H1 (cell line): ENCODE results near the gene BSND. TPM values are rescaled to one million over a fixed set of nuclear protein-coding genes. Genes with fewer than 3 reads are reported as not detected.

Experiments
- CTCF ChIA-PET: fragments of 300-600 bp; sonication (Branson Sonifier 250); formaldehyde crosslinking; loops from one replicate; lab custom pipeline; 2021; ENCODE audit not compliant: partially characterized antibody; lab: Charles Lee
- POLR2A ChIA-PET: fragments of 300-600 bp; sonication (Branson Sonifier 250); formaldehyde crosslinking; loops from one replicate; lab custom pipeline; 2021; ENCODE audit warnings: inconsistent platforms; ENCODE audit not compliant: partially characterized antibody; lab: Charles Lee
- DNase-seq, 2 experiments: peaks; one replicate each; pipeline versions ENCODE4 v3.0.0 to v3.0.0-alpha.2; 2010 to 2022; ENCODE audit warnings: low spot score in 2 of 2, low read depth in 1 of 2, mixed read lengths in 1 of 2
- FAIRE-seq: peaks from 2 replicates; lab custom pipeline; 2011; peaks lifted over from hg19 to GRCh38; lab: Jason Lieb, UNC
- H2AFZ ChIP-seq: 2 replicates; pipeline ENCODE4 v1.8.1; 2012; ENCODE audit warnings: low read length, inconsistent platforms
- H2AK5ac ChIP-seq: 2 replicates; pipeline ENCODE4 v1.6.1; 2013; ENCODE audit warnings: low read depth, low read length
- H2BK120ac ChIP-seq: replicated peaks from 2 replicates; pipeline ENCODE3; 2013; ENCODE audit warnings: low read depth, low read length, inconsistent platforms
- H2BK12ac ChIP-seq: 2 replicates; pipeline ENCODE4 v1.6.1; 2013; ENCODE audit warnings: low read depth, low read length
- H2BK15ac ChIP-seq: 2 replicates; pipeline ENCODE4 v1.6.1; 2013; ENCODE audit warnings: low read length
- H2BK20ac ChIP-seq: 2 replicates; pipeline ENCODE4 v1.6.1; 2013; ENCODE audit warnings: low read length
- H2BK5ac ChIP-seq: 2 replicates; pipeline ENCODE4 v1.6.1; 2013; ENCODE audit warnings: low read depth, low read length
- H3K14ac ChIP-seq: 2 replicates; pipeline ENCODE4 v1.6.1; 2013; ENCODE audit warnings: inconsistent platforms; ENCODE audit not compliant: insufficient read length
- H3K18ac ChIP-seq: 2 replicates; pipeline ENCODE4 v1.6.1; 2013; ENCODE audit warnings: low read length; ENCODE audit errors: extremely low read depth
- H3K23ac ChIP-seq: 2 replicates; pipeline ENCODE4 v1.6.1; 2013; ENCODE audit warnings: inconsistent platforms; ENCODE audit not compliant: insufficient read length
- H3K23me2 ChIP-seq: 2 replicates; pipeline ENCODE4 v1.6.1; 2013; ENCODE audit warnings: low read depth, low read length
- H3K27ac ChIP-seq: 2 replicates; pipeline ENCODE4 v1.6.1; 2011; ENCODE audit warnings: low read depth, low read length, inconsistent platforms
- H3K27me3 ChIP-seq, 4 experiments: replicated peaks in 1 of 4; 1 replicate in 1 of 4; 2 replicates in 3 of 4; pipeline versions ENCODE4 v1.6.1 to v1.8.1; 2011 to 2013; ENCODE audit warnings: low read length in 3 of 4, mild to moderate bottlenecking in 3 of 4, inconsistent platforms in 2 of 4, mixed read lengths in 2 of 4, moderate library complexity in 1 of 4; ENCODE audit not compliant: control insufficient read depth in 3 of 4, insufficient read depth in 3 of 4; ENCODE audit errors: extremely low read depth in 1 of 4
- H3K36me3 ChIP-seq, 4 experiments: 2 replicates each; pipeline versions ENCODE4 v1.6.1 to v1.8.1; 2011 to 2013; ENCODE audit warnings: mild to moderate bottlenecking in 4 of 4, low read length in 3 of 4, moderate library complexity in 2 of 4, control low read depth in 1 of 4, inconsistent platforms in 1 of 4; ENCODE audit not compliant: insufficient read depth in 4 of 4, control insufficient read depth in 2 of 4
- H3K4ac ChIP-seq: replicated peaks from 2 replicates; pipeline ENCODE3; 2013; ENCODE audit warnings: low read length, low read depth, mixed read lengths, inconsistent platforms; ENCODE audit not compliant: insufficient read length
- H3K4me1 ChIP-seq, 4 experiments: replicated peaks in 1 of 4; 1 replicate in 1 of 4; 2 replicates in 3 of 4; pipeline versions ENCODE4 v1.6.1 to v1.8.1; 2011 to 2013; ENCODE audit warnings: low read length in 3 of 4, inconsistent platforms in 2 of 4, mixed read lengths in 1 of 4; ENCODE audit not compliant: insufficient read depth in 4 of 4, control insufficient read depth in 3 of 4
- H3K4me2 ChIP-seq, 2 experiments: 2 replicates each; pipeline versions ENCODE4 v1.6.1 to v1.8.1; 2011 to 2013; ENCODE audit warnings: low read depth in 2 of 2, low read length in 2 of 2, control low read depth in 1 of 2, inconsistent platforms in 1 of 2, mild to moderate bottlenecking in 1 of 2; ENCODE audit not compliant: insufficient read depth in 1 of 2
- H3K4me3 ChIP-seq, 4 experiments: fragments of 200-600, 300-600 bp in 1 of 4; sonication (generic), shearing (Covaris generic), sonication (Bioruptor Twin) in 1 of 4; 2 replicates each; pipeline versions ENCODE4 v1.5.1 to v1.8.1; 2011 to 2016; ENCODE audit warnings: low read length in 4 of 4, low read depth in 3 of 4, control low read depth in 2 of 4, inconsistent platforms in 2 of 4, mild to moderate bottlenecking in 2 of 4, mixed read lengths in 1 of 4, moderate library complexity in 1 of 4; ENCODE audit not compliant: insufficient read depth in 2 of 4; ENCODE audit errors: extremely low read depth in 1 of 4
- H3K56ac ChIP-seq: replicated peaks from 2 replicates; pipeline ENCODE3; 2013; ENCODE audit warnings: low read depth, mild to moderate bottlenecking, mixed read lengths, low read length, inconsistent platforms; ENCODE audit not compliant: insufficient read length
- H3K79me1 ChIP-seq: 2 replicates; pipeline ENCODE4 v1.6.1; 2013; ENCODE audit warnings: low read depth, low read length, control low read depth
- H3K79me2 ChIP-seq, 2 experiments: 2 replicates each; pipeline versions ENCODE4 v1.6.1 to v1.8.1; 2012 to 2013; ENCODE audit warnings: low read length in 2 of 2, mild to moderate bottlenecking in 2 of 2, inconsistent platforms in 1 of 2; ENCODE audit not compliant: insufficient read depth in 2 of 2, control insufficient read depth in 1 of 2
- H3K9ac ChIP-seq, 4 experiments: replicated peaks in 1 of 4; 1 replicate in 1 of 4; 2 replicates in 3 of 4; pipeline versions ENCODE4 v1.6.1 to v1.8.1; 2011 to 2013; ENCODE audit warnings: low read depth in 3 of 4, low read length in 3 of 4, control low read depth in 2 of 4, mild to moderate bottlenecking in 2 of 4, moderate library complexity in 2 of 4, inconsistent platforms in 1 of 4; ENCODE audit errors: extremely low read depth in 1 of 4
- H3K9me3 ChIP-seq, 2 experiments: 2 replicates each; pipeline versions ENCODE4 v1.6.1 to v1.8.1; 2012 to 2013; ENCODE audit warnings: mild to moderate bottlenecking in 2 of 2, moderate library complexity in 2 of 2, control low read depth in 1 of 2, inconsistent platforms in 1 of 2, low read depth in 1 of 2, low read length in 1 of 2, mixed read lengths in 1 of 2; ENCODE audit not compliant: insufficient read depth in 2 of 2
- H4K20me1 ChIP-seq, 2 experiments: replicated peaks in 1 of 2; 2 replicates each; pipeline versions ENCODE3 to v1.8.1; 2011 to 2013; ENCODE audit warnings: inconsistent platforms in 2 of 2, low read length in 2 of 2, mild to moderate bottlenecking in 1 of 2; ENCODE audit not compliant: insufficient read depth in 2 of 2, control insufficient read depth in 1 of 2
- H4K5ac ChIP-seq: 2 replicates; pipeline ENCODE4 v1.6.1; 2013; ENCODE audit warnings: low read length, low read depth, mixed read lengths, inconsistent platforms; ENCODE audit not compliant: insufficient read length
- H4K8ac ChIP-seq: 2 replicates; pipeline ENCODE4 v1.8.0; 2013; ENCODE audit warnings: mild to moderate bottlenecking, moderate library complexity, low read length, inconsistent platforms; ENCODE audit not compliant: insufficient read depth; ENCODE audit errors: extremely low read depth
- H4K91ac ChIP-seq: replicated peaks from 2 replicates; pipeline ENCODE3; 2013; ENCODE audit warnings: low read length, mixed read lengths, inconsistent platforms; ENCODE audit not compliant: insufficient read length
- CHD1 ChIP-seq: IDR thresholded peaks from 2 replicates; pipeline ENCODE4 v1.6.1; 2012; ENCODE audit warnings: low read depth, low read length, improper control_type of control experiment
- CHD2 ChIP-seq: IDR thresholded peaks from 2 replicates; pipeline ENCODE4 v1.6.1; 2012; ENCODE audit warnings: low read length, improper control_type of control experiment
- GTF2F1 ChIP-seq: IDR thresholded peaks from 2 replicates; pipeline ENCODE4 v1.6.1; 2012; ENCODE audit warnings: low read depth, low read length, improper control_type of control experiment, borderline replicate concordance
- HDAC6 ChIP-seq: IDR thresholded peaks from one replicate; pipeline ENCODE4 v1.7.1; 2012; ENCODE audit warnings: low read depth, mild to moderate bottlenecking, inconsistent platforms, low read length, moderate library complexity
- KDM4A ChIP-seq: IDR thresholded peaks from one replicate; pipeline ENCODE4 v1.7.1; 2012; ENCODE audit warnings: low read depth, mild to moderate bottlenecking, moderate library complexity, low read length, inconsistent platforms; ENCODE audit not compliant: severe bottlenecking
- MAFK ChIP-seq: IDR thresholded peaks from 2 replicates; pipeline ENCODE4 v1.6.1; 2012; ENCODE audit warnings: low read depth, mild to moderate bottlenecking, improper control_type of control experiment, low read length
- NANOG ChIP-seq: IDR thresholded peaks from 2 replicates; pipeline ENCODE4 v1.6.1; 2011; ENCODE audit warnings: low read length, low read depth, mild to moderate bottlenecking, inconsistent platforms; ENCODE audit not compliant: insufficient read depth, poor library complexity, severe bottlenecking
- RNF2 ChIP-seq: fragments of 200-900, 300-1000 bp; sonication (generic); IDR thresholded peaks from 2 replicates; pipeline ENCODE4 v1.7.1; 2016; ENCODE audit warnings: borderline replicate concordance, low read depth, mild to moderate bottlenecking, antibody characterized with exemption, low read length; ENCODE audit not compliant: poor library complexity, severe bottlenecking; ENCODE audit errors: missing control alignments
- WGBS, 2 experiments: shearing (Covaris generic) in 1 of 2; methylation state at CpG; one replicate each; pipeline versions ENCODE4 v1.1.6 to v1.1.7; 2013 to 2015; ENCODE audit warnings: low lambda C conversion rate in 2 of 2, mixed read lengths in 2 of 2, inconsistent platforms in 1 of 2, low coverage in 1 of 2, missing lambda C conversion rate in 1 of 2; ENCODE audit not compliant: insufficient replicate concordance in 2 of 2, insufficient coverage in 1 of 2, insufficient read length in 1 of 2; ENCODE audit errors: extremely low coverage in 1 of 2, missing lambda C conversion rate in 1 of 2; 5-methylcytosine and 5-hydroxymethylcytosine counted together
- polyA plus RNA-seq, 7 experiments: library from polyadenylated mRNA; depleted of rRNA in 3 of 7; stranded (reverse) in 5 of 7; unstranded in 2 of 7; fragments of >200 nt in 5 of 7; fragments of 200-250 nt in 2 of 7; gene quantifications; 1 replicate in 5 of 7; 2 replicates in 1 of 7; 4 replicates in 1 of 7; pipeline versions ENCODE4 v1.2.1 to v1.2.3, GENCODE V29; 2011 to 2013; ENCODE audit warnings: missing spikeins in 2 of 7, mixed read lengths in 2 of 7
- total RNA-seq: library from RNA; stranded (reverse); fragmentation: NEBNext Ultra II Directional; extraction: Animal tissue kit (Norgen Biotek cat#: 25700); gene quantifications from 2 replicates; pipeline ENCODE4 v1.2.1, GENCODE V29; 2021
- TF ChIP-seq, protein P1 (sequence below): IDR thresholded peaks from 2 replicates; pipeline ENCODE4 v1.6.1; 2011; ENCODE audit warnings: low read length, improper control_type of control experiment

Gene BSND
- total and polyA plus RNA-seq, 2 of the 8 experiments (the other 6 are each of a cell fraction or from before 2014, with no cell fraction given) = 0.43 to 0.68 TPM

DNA sequence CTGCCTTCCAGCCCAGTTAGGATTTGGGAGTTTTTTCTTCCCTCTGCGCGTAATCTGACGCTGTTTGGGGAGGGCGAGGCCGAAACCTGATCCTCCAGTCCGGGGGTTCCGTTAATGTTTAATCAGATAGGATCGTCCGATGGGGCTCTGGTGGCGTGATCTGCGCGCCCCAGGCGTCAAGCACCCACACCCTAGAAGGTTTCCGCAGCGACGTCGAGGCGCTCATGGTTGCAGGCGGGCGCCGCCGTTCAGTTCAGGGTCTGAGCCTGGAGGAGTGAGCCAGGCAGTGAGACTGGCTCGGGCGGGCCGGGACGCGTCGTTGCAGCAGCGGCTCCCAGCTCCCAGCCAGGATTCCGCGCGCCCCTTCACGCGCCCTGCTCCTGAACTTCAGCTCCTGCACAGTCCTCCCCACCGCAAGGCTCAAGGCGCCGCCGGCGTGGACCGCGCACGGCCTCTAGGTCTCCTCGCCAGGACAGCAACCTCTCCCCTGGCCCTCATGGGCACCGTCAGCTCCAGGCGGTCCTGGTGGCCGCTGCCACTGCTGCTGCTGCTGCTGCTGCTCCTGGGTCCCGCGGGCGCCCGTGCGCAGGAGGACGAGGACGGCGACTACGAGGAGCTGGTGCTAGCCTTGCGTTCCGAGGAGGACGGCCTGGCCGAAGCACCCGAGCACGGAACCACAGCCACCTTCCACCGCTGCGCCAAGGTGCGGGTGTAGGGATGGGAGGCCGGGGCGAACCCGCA is 40.8 kb downstream of the BSND start, which contains the start of gene PCSK9:
TSS of gene PCSK9 (plus strand) at position 207 of the 741 bp plus-strand sequence. CDS start at position 497, 290 bp downstream.
- DNase-seq = peak in 1 of 2 experiments; percentile 84
- Histone ChIP-seq H3K36me3 (peaks cover 0 to 5% (median 0%) of the 10 kb centered on the region in 4 experiments; a peak in 1 of 8 replicates), H3K9me3 (no peaks in the 10 kb centered on the region), H2BK5ac (peak within 1 kb of the TSS; percentile 37; the same call in 1 of the 2 replicates), H2BK120ac (no peak within 1 kb of the TSS), H3K27me3 (peaks cover 9 to 39% (median 37%) of the 10 kb centered on the region in 4 experiments), H2BK20ac (peak within 1 kb of the TSS; percentile 16; the same call in 1 of the 2 replicates), H4K20me1 (peaks cover 0 to 12% of the 10 kb centered on the region in 2 experiments), H3K27ac (no peak within 1 kb of the TSS), H3K4me3 (peak within 1 kb of the TSS; percentile 48 to 65 (median 56)), H3K23me2 (peaks cover 13% of the 10 kb centered on the region; the same call in 1 of the 2 replicates), H4K91ac (peak within 1 kb of the TSS; percentile 66), H3K56ac (peak within 1 kb of the TSS; percentile 22), H3K4me1 (peaks cover 0 to 13% (median 9%) of the 10 kb centered on the region in 4 experiments; a peak in 6 of 7 replicates), H3K14ac (no peak within 1 kb of the TSS), H4K5ac (no peak within 1 kb of the TSS), H2AK5ac (no peak within 1 kb of the TSS), H3K79me1 (no peaks in the 10 kb centered on the region; the same call in none of the 2 replicates), H3K4ac (no peak within 1 kb of the TSS), H3K9ac (peak within 1 kb of the TSS in 2 of 4 experiments; percentile 16 to 36; a peak in 3 of 7 replicates), H4K8ac (peak within 1 kb of the TSS; percentile 62), H3K23ac (no peak within 1 kb of the TSS), H2BK15ac (peak within 1 kb of the TSS; percentile 76; the same call in 1 of the 2 replicates), H2BK12ac (peak within 1 kb of the TSS; percentile 95; the same call in 1 of the 2 replicates), H3K79me2 (peaks cover 6 to 16% of the 10 kb centered on the region in 2 experiments; a peak in 2 of 4 replicates), H2AFZ (peak within 1 kb of the TSS; percentile 77; the same call in 1 of the 2 replicates), H3K4me2 (peak within 1 kb of the TSS; percentile 89 to 99), H3K18ac (peak within 1 kb of the TSS; percentile 96; the same call in 1 of the 2 replicates)
- ChIA-PET CTCF (interaction anchor here (0.9 to 1.9 kb wide), 4 partner anchors 10 to 230 kb away, joined by 3 to 9 read pairs (median 3); no protein-coding TSS in a partner anchor), POLR2A (interaction anchor here (1.1 kb wide), 1 partner anchor 22 kb away, joined by 4 read pairs; no protein-coding TSS in a partner anchor)
- WGBS, 2 experiments = 2% methylated on average over 46 of the region's 67 CpGs; no CpG with 5 or more reads in 1 of the 2 experiments
- FAIRE-seq = no peak
- no peak for TF ChIP-seq MAFK
- no peak for TF ChIP-seq CHD2
- TF ChIP-seq, protein P1, sequence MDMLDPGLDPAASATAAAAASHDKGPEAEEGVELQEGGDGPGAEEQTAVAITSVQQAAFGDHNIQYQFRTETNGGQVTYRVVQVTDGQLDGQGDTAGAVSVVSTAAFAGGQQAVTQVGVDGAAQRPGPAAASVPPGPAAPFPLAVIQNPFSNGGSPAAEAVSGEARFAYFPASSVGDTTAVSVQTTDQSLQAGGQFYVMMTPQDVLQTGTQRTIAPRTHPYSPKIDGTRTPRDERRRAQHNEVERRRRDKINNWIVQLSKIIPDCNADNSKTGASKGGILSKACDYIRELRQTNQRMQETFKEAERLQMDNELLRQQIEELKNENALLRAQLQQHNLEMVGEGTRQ = no peak
- TF ChIP-seq CHD1 = no peak
- no peak for TF ChIP-seq NANOG
- TF ChIP-seq KDM4A = peak; percentile 86
- TF ChIP-seq GTF2F1 = no peak
- TF ChIP-seq HDAC6 = no peak
- no peak for TF ChIP-seq RNF2
